ENCODE results near the gene BRAT1.

BRAT1 gene

DNA sequence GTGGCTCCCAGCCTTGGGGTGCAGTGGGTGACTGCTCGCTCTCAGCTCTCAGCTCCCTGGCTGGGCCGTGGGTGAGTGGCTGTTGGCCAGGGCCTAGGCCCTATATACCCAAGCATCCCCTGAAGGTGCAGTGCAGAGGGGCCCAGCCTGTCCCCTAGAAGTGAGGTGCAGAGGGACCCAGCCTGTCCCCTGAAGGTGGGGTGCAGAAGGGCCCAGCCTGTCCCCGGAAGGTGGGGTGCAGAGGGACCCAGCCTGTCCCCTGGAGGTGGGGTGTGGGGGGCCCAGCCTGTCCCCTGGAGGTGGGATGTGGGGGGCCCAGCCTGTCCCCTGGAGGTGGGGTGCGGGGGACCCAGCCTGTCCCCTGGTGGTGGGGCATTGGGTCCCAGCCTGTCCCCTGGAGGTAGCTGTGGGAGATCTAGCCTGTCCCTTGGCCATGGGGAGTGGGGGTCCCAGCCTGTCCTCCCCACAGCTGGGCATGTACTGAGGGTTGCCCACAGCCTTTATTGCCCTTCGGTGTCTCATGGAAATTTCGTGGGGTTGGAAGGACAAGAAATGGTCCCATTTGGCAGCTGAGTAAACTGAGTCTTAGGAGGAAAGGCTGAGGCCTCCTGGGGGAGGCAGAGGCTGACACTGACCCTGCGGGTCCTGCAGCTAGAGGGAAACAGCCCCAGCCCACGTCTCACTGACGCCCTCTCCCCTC is 53.2 kb downstream of the BRAT1 start:
- no peaks in the 10 kb centered on the region for H3K79me2 ChIP-seq (ENCODE audit: low read length)
- no peaks in the 10 kb centered on the region for H4K20me1 ChIP-seq (ENCODE audit: insufficient read depth, low read length)
- no peaks in the 10 kb centered on the region for H3K4me1 ChIP-seq (ENCODE audit: low read length)
- no peaks in the 10 kb centered on the region for H3K36me3 ChIP-seq (replicated peaks; ENCODE audit: insufficient read depth, low read length)
- no peak overlapping the region for H3K27ac ChIP-seq (ENCODE audit: low read length)
- TF ChIP-seq, protein P1, sequence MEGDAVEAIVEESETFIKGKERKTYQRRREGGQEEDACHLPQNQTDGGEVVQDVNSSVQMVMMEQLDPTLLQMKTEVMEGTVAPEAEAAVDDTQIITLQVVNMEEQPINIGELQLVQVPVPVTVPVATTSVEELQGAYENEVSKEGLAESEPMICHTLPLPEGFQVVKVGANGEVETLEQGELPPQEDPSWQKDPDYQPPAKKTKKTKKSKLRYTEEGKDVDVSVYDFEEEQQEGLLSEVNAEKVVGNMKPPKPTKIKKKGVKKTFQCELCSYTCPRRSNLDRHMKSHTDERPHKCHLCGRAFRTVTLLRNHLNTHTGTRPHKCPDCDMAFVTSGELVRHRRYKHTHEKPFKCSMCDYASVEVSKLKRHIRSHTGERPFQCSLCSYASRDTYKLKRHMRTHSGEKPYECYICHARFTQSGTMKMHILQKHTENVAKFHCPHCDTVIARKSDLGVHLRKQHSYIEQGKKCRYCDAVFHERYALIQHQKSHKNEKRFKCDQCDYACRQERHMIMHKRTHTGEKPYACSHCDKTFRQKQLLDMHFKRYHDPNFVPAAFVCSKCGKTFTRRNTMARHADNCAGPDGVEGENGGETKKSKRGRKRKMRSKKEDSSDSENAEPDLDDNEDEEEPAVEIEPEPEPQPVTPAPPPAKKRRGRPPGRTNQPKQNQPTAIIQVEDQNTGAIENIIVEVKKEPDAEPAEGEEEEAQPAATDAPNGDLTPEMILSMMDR (IDR thresholded peaks at IDR 0.05; ENCODE audit: low read length), result no peak
- TF ChIP-seq EZH2 (optimal IDR thresholded peaks at IDR 0.05; ENCODE audit: low read depth, low read length), result no peak
- no peak for TF ChIP-seq EZH2phosphoT487 (IDR thresholded peaks at IDR 0.05; ENCODE audit: low read length)
- H3K4me3 ChIP-seq (ENCODE audit: low read length), result no peak overlapping the region
- peaks cover 96% of the 10 kb centered on the region for H3K27me3 ChIP-seq (replicated peaks; ENCODE audit: insufficient read depth, low read length)
- no peak overlapping the region for H3K9ac ChIP-seq (ENCODE audit: low read length)
- no peak overlapping the region for H2AFZ ChIP-seq (ENCODE audit: low read length)
- no peaks in the 10 kb centered on the region for H3K9me2 ChIP-seq (replicated peaks; ENCODE audit: insufficient read depth, low read length)
- H3K4me2 ChIP-seq (ENCODE audit: low read depth, low read length), result no peak overlapping the region
- no peaks in the 10 kb centered on the region for H3K9me3 ChIP-seq (replicated peaks; ENCODE audit: insufficient read depth, low read length)
- H3F3A ChIP-seq (ENCODE audit: insufficient read depth, low read length), result no peaks in the 10 kb centered on the region
- no peak for DNase-seq

DNA sequence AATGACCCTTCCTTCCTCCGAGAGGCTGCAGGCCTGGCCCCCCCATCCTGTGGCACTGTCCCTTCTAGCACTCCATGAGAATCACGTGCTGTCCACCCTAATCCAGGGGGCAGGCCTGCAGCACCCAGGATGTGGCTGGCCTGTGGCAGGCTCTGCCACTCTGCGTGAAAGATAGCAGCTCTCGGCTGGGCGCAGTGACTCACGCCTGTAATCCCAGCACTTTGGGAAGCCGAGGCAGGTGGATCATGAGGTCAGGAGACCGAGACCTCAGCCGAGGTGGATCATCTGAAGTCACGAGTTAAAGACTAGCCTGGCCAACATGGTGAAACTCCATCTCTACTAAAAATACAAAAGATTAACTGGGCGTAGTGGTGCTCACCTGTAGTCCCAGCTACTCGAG is 54.6 kb downstream of the BRAT1 start:
- Histone ChIP-seq H3K9me3 (replicated peaks; ENCODE audit: insufficient read depth, low read length) (no peaks in the 10 kb centered on the region), H3K79me2 (ENCODE audit: low read length) (no peaks in the 10 kb centered on the region), H3F3A (ENCODE audit: insufficient read depth, low read length) (no peaks in the 10 kb centered on the region), H3K4me2 (ENCODE audit: low read depth, low read length) (no peak overlapping the region), H3K27ac (ENCODE audit: low read length) (no peak overlapping the region), H4K20me1 (ENCODE audit: insufficient read depth, low read length) (no peaks in the 10 kb centered on the region), H3K9ac (ENCODE audit: low read length) (no peak overlapping the region), H3K36me3 (replicated peaks; ENCODE audit: insufficient read depth, low read length) (no peaks in the 10 kb centered on the region), H2AFZ (ENCODE audit: low read length) (no peak overlapping the region), H3K4me1 (ENCODE audit: low read length) (no peaks in the 10 kb centered on the region), H3K4me3 (ENCODE audit: low read length) (no peak overlapping the region), H3K27me3 (replicated peaks; ENCODE audit: insufficient read depth, low read length) (peaks cover 96% of the 10 kb centered on the region), H3K9me2 (replicated peaks; ENCODE audit: insufficient read depth, low read length) (no peaks in the 10 kb centered on the region)
- DNase-seq, result no peak
- TF ChIP-seq, protein P1 (IDR thresholded peaks at IDR 0.05; ENCODE audit: low read length), result no peak
- TF ChIP-seq EZH2 (optimal IDR thresholded peaks at IDR 0.05; ENCODE audit: low read depth, low read length) (no peak), EZH2phosphoT487 (IDR thresholded peaks at IDR 0.05; ENCODE audit: low read length) (no peak)

DNA sequence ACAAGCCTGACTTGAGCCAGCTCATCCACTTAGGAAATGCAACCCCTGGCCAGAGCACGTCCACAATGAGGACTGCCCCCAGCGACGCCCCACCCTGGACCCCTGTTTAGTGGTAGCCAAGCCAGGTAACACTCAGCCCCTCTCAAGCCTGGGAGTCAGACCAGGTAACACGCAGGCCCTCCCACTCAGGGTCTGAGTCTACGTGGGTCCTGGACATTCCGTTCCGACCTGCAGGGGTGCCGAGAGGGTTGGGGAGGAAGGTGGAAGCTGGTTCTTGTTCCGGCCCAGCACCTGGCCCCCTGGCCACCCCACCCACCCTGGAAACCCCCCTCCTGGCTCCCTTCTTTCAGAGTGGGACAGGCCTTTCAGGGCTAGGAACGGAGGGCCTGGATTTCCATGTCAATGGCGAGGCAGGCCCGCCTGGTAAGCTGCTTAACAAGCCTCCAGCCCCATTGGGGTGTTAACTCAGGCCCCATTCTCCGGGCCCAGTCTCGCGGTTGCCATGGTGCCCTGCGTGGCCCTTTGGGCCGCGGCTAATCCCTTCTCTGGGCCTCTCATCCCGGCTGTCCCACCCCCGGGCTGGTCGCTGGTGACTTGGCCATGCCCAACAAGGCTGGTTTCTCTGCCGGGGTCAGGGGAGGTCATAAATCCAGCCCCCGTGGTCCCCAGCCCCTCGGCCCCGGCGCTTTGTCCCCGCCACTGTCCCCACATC is 55.4 kb downstream of the BRAT1 start:
- Histone ChIP-seq H3K36me3 (replicated peaks; ENCODE audit: insufficient read depth, low read length) (no peaks in the 10 kb centered on the region), H3K4me2 (ENCODE audit: low read depth, low read length) (no peak overlapping the region), H3K9ac (ENCODE audit: low read length) (no peak overlapping the region), H3K27ac (ENCODE audit: low read length) (no peak overlapping the region), H3K9me3 (replicated peaks; ENCODE audit: insufficient read depth, low read length) (no peaks in the 10 kb centered on the region), H3K9me2 (replicated peaks; ENCODE audit: insufficient read depth, low read length) (no peaks in the 10 kb centered on the region), H3F3A (ENCODE audit: insufficient read depth, low read length) (no peaks in the 10 kb centered on the region), H3K4me1 (ENCODE audit: low read length) (no peaks in the 10 kb centered on the region), H3K4me3 (ENCODE audit: low read length) (no peak overlapping the region), H2AFZ (ENCODE audit: low read length) (no peak overlapping the region), H4K20me1 (ENCODE audit: insufficient read depth, low read length) (no peaks in the 10 kb centered on the region), H3K79me2 (ENCODE audit: low read length) (no peaks in the 10 kb centered on the region), H3K27me3 (replicated peaks; ENCODE audit: insufficient read depth, low read length) (peaks cover 96% of the 10 kb centered on the region)
- no peak for DNase-seq
- TF ChIP-seq, protein P1 (IDR thresholded peaks at IDR 0.05; ENCODE audit: low read length), result no peak
